AG04450 (cell line): Measurements from ENCODE around the gene RGS9BP. TPM values are rescaled to one million over a fixed set of nuclear protein-coding genes. Genes with fewer than 3 reads are reported as not detected.

Experiments
- CTCF ChIA-PET: fragments of 300-600, 350-600 bp; formaldehyde crosslinking; extraction: SDS; loops from one replicate; lab custom pipeline; 2022; ENCODE audit warnings: antibody characterized with exemption, inconsistent platforms; lab: Charles Lee
- POLR2A ChIA-PET: fragments of 350-600 bp; formaldehyde crosslinking; extraction: SDS; loops from one replicate; lab custom pipeline; 2021; ENCODE audit warnings: antibody characterized with exemption, inconsistent platforms; lab: Yijun Ruan, JAX
- DNase-seq: peaks from one replicate; pipeline ENCODE4 v3.0.0-alpha.2; 2011; ENCODE audit warnings: low read depth, low spot score
- H3K27ac ChIP-seq: one replicate; pipeline ENCODE4 v1.5.1; 2012; ENCODE audit warnings: low read depth, low read length, control low read depth
- H3K27me3 ChIP-seq: one replicate; pipeline ENCODE4 v1.6.0; 2012; ENCODE audit warnings: low read length; ENCODE audit not compliant: control insufficient read depth, insufficient read depth
- H3K4me3 ChIP-seq: 2 replicates; pipeline ENCODE4 v1.5.1; 2011; ENCODE audit warnings: mild to moderate bottlenecking, low read depth, low read length, control low read depth
- H3K9me3 ChIP-seq: 2 replicates; pipeline ENCODE4 v1.5.1; 2012; ENCODE audit warnings: low read length; ENCODE audit not compliant: control insufficient read depth, insufficient read depth
- CTCF ChIP-seq: IDR thresholded peaks from 2 replicates; pipeline ENCODE4 v1.5.1; 2011; ENCODE audit warnings: low read depth, low read length, control low read depth, inconsistent platforms
- polyA plus RNA-seq: library from polyadenylated mRNA; depleted of rRNA; stranded (reverse); fragments of >200 nt; gene quantifications from 2 replicates; pipeline ENCODE4 v1.2.3, GENCODE V29; 2011

The RGS9BP gene
- polyA plus RNA-seq, 1 experiment = 0.07 TPM

GRCh38 chr19:32637480-32637879 lies 38.2 kb upstream of the RGS9BP start:
- no peak for TF ChIP-seq CTCF
- Histone ChIP-seq H3K9me3 (no peaks in the 10 kb centered on the region), H3K27me3 (no peaks in the 10 kb centered on the region), H3K27ac (no peak overlapping the region), H3K4me3 (no peak overlapping the region)
- ChIA-PET POLR2A (no interaction called here), CTCF (no interaction called here)
- no peak for DNase-seq

- CTCF ChIA-PET = no interaction called here
- H3K27ac ChIP-seq = no peak overlapping the region
- no peaks in the 10 kb centered on the region for H3K27me3 ChIP-seq
- POLR2A ChIA-PET = interaction anchor here (0.6 kb wide), 1 partner anchor 37 kb away, joined by 8 read pairs; no protein-coding TSS in a partner anchor
- no peaks in the 10 kb centered on the region for H3K9me3 ChIP-seq
- TF ChIP-seq CTCF = no peak
- DNase-seq = no peak
- H3K4me3 ChIP-seq = no peak overlapping the region
Measured at GRCh38 chr19:32638625-32639024, 37.0 kb upstream of the RGS9BP start.

GRCh38 chr19:32642771-32643170 lies 32.9 kb upstream of the RGS9BP start:
- Histone ChIP-seq H3K4me3 (no peak overlapping the region), H3K9me3 (no peaks in the 10 kb centered on the region), H3K27me3 (no peaks in the 10 kb centered on the region), H3K27ac (no peak overlapping the region)
- DNase-seq = no peak
- TF ChIP-seq CTCF = no peak
- ChIA-PET CTCF (no interaction called here), POLR2A (no interaction called here)

- ChIA-PET POLR2A (no interaction called here), CTCF (interaction anchor here (0.6 kb wide), 1 partner anchor 183 kb away, joined by 3 read pairs; no protein-coding TSS in a partner anchor)
- no peak for TF ChIP-seq CTCF
- Histone ChIP-seq H3K4me3 (no peak overlapping the region), H3K27ac (no peak overlapping the region), H3K9me3 (no peaks in the 10 kb centered on the region), H3K27me3 (no peaks in the 10 kb centered on the region)
- no peak for DNase-seq
Measured at GRCh38 chr19:32646556-32646955, 29.1 kb upstream of the RGS9BP start.

- no peak for DNase-seq
- no peak for TF ChIP-seq CTCF
- CTCF ChIA-PET = no interaction called here
- H3K4me3 ChIP-seq = no peak overlapping the region
- no peaks in the 10 kb centered on the region for H3K27me3 ChIP-seq
- H3K9me3 ChIP-seq = no peaks in the 10 kb centered on the region
- H3K27ac ChIP-seq = no peak overlapping the region
- POLR2A ChIA-PET = no interaction called here
Measured at GRCh38 chr19:32647361-32647760, 28.3 kb upstream of the RGS9BP start.
